ENCODE data around the gene TREH.

The TREH gene

DNA sequence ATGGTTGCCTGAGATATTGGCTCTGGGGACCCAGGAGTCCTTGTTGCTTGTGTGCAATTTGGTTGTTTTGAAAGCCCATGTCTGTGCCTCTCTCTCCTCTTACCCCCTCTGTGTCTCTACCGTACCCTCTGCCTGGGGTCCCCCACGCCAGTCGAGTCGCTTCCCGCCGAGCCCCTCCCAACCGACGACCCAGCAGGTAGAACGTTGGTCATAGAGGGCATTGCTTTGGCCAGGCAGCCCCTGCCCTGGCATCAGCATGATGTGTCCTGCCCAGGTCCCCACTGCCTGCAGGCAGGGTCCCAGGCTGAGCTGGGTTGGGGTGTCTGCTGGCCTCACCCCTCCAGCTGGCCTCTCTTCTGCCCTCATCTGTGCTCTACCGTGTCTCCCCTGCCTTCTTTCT, 35.0 kb downstream of the TREH start:
- DNase-seq, result no peak

DNA sequence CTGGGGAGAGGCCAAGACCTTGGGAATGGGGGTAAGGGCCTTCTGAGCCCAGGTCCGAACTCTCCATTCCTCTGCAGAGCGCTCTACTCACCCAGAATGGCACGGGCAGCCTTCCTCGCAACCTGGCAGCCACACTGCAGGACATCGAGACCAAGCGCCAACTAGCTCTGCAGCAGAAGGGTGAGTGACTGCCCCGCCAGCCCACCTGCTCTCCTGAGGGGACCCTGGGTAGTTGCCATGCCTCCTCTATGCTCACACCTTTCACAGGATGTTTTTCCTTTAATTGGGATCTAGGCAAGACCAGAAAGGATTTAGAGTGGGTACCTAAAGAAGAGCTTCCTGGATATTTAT, 35.5 kb downstream of the TREH start:
- no peak for DNase-seq

GRCh38 chr11:118643142-118643994, 36.1 kb downstream of the TREH start:
- DNase-seq, result no peak

DNA sequence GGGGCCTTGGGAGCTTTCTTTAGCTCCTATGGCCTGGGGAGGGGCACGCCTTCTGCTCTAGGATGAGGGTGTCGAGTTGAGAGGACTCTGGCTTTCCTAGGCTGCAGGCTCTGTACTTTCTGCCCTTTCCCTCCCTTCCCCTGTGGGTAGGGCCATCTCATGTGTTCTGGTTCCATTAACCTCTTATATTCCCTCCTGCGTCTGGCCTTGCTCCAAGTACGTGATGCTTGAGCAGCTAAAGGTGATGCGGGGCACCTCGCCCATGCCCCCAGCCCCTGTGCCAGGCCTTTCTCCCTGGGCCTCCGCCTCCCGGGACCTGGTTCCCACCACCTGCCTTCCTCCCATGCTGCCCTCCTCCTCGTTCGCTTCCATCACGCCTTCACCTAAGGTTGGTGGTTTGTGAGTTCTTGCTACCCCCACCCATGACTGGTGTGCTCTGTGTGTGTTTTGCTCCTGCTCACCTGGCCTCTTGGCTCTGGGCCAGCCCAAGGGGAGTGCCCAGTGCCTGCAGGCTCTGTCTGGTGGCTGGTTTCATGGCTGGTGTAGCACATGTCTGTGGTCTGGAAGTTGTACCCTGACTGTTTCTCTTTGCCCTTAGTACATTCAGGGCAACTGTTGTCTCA, 37.9 kb downstream of the TREH start:
- DNase-seq, result no peak

- DNase-seq, result no peak
Observed at GRCh38 chr11:118640332-118641154, 38.9 kb downstream of the TREH start.

- no peak for DNase-seq
Observed at GRCh38 chr11:118639899-118640298, 39.6 kb downstream of the TREH start.

GRCh38 chr11:118638726-118639125, 40.7 kb downstream of the TREH start:
- DNase-seq, result no peak

GRCh38 chr11:118636569-118637290, 42.7 kb downstream of the TREH start:
- no peak for DNase-seq

- no peak for DNase-seq
Observed at GRCh38 chr11:118635642-118636041, 43.8 kb downstream of the TREH start.

DNA sequence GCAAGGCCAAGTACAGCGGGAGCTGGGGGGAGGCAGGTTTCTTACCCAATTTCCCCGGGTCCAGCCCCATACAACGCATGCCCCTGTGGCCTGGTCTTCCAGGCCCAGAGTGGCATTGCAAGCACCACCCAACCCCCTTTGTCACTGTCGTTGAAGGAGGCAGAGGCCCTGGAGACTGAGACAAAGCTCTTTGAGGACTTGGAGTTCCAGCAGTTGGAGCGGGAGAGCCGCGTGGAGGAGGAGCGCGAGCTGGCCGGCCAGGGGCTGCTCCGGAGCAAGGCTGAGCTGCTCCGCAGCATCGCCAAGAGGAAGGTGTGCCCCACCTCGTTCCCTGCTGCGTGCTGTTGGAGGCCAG, 44.2 kb downstream of the TREH start:
- no peak for DNase-seq

DNA sequence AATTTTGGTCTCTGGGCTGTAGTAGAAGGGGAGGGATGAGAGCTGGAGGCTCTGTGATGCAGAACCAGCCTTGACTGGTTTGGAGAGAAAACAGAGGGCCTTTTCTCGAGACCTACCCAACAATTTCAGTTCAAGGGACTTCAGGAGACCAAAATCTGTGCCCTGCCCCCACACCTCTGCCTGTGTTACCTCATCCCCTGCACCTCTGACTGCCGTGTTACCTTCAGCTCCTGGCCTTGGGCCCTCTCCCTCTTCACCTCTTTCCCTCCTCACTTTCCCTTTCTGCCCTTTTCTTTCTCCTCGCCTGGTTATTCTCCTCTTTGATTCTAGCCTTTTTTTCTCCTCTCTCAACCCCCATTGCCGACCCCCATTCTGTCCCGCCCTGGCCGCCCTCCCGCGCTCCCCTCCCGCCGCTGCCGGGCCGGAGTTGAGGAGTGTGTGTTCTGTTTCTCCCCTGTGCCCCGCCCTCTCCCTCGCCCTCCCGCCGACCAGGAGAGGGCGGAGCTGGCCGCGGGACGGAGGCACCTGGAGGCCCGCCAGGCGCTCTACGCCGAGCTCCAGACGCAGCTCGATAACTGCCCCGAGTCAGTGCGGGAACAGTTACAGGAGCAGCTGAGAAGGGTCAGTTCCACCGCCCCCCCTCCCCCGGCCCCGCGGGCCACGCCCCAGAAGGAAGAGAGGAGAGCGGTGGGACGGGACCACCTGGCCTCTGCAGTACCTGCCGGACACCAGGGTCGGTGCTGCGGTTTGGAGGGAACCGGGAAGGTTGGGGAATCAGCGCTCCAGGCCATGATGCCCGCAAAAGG, 44.8 kb downstream of the TREH start:
- no peak for DNase-seq

DNA sequence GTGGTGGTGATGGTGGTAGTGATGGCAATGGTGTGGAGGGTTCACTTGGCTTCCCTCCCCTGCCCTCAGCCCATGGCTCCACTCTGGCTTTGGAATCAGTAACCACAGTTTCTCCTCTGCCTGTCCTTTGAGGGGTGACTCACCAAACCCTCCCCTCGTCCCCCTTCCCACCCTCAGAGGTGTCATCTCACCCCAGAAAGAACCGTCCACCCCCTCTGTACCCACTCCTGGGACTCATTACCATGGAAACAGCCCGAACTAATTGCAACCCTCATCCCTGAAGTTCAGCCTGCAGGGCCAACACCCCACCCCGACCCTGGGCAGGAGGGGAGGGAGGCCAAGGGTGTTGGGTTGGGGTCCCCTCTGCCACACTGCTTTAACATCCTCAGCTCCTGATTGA, 45.5 kb downstream of the TREH start:
- no peak for DNase-seq

- no peak for DNase-seq
Observed at GRCh38 chr11:118633319-118633690, 46.1 kb downstream of the TREH start.

GRCh38 chr11:118632577-118633318, 46.7 kb downstream of the TREH start:
- DNase-seq, result no peak

- DNase-seq, result no peak
Observed at GRCh38 chr11:118631142-118631909, 48.1 kb downstream of the TREH start.

- DNase-seq, result no peak
Observed at GRCh38 chr11:118629761-118630661, 49.4 kb downstream of the TREH start.

DNA sequence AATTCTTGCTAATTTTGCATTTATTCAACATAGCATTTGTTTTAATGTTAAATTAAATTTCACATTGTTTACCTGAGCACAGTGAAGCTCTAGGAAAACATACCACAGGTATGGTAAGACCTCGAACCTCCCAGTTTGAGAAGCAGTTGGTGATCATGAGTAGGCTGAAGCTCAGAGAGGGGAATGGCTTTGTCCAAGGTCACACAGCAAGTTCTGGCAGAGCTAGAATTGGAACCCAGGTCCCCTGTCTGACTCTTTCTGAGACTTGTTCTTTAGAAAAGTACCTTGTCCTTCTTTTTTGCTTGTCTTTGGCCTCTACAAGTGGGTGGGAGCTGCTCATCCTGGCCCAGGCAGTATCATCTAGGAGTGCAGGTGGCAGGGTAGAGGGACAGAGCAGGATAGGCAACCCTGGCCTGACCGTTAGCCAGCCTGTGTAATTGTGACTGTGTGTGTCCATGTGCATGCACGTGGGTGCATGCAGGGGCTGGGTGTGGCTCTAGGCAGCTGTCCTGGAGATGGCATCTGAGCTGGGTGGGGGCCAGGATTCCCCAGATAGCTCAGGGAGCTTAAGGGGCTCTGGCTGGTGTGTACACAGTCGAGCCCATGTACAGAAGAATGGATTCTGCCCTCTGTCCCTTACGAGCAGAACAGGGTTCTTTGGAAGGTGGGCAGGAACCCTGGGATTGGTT, 50.4 kb downstream of the TREH start:
- DNase-seq, result no peak

DNA sequence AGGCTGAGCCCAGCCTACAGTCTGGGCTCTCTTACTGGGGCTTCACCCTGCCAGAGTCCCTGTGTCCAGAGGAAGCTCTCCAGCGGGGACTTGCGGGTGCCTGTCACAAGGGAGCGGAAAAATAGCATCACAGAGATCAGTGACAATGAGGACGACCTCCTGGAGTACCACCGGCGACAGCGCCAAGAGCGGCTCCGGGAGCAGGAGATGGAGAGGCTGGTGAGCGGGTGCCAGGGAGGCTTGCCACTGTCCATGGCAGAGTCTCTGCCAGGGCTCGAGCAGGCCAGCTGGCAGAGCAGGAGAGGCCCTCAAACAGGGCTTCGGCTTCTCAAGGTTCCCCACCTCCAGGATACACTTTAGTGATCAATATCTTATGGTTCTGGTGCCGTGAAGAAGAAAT, 51.0 kb downstream of the TREH start:
- no peak for DNase-seq

DNA sequence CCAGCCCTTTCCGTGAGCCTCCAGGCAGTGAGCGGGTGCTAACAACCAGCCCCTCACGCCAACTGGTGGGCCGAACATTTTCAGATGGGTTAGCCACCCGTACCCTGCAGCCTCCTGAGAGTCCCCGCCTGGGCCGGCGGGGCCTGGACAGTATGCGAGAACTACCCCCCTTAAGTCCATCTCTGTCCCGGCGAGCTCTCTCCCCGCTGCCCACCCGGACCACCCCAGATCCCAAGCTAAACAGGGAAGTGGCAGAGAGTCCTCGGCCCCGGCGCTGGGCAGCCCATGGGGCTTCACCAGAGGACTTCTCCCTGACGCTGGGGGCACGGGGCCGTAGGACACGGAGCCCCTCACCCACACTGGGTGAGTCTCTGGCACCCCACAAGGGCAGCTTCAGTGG, 51.4 kb downstream of the TREH start:
- no peak for DNase-seq
